ENCODE measurements around the gene FER1L5. TPM values are rescaled to one million over a fixed set of nuclear protein-coding genes. Genes with fewer than 3 reads are reported as not detected.

Gene FER1L5
- total RNA-seq, 1 donor from 2014 or later = 0.75 TPM

GRCh38 chr2:96616535-96616934 lies 26.0 kb upstream of the FER1L5 start:
- H3K27me3 Mint-ChIP-seq = no peaks in the 10 kb centered on the region
- no peak for TF ChIP-seq CTCF (conservative IDR thresholded peaks at IDR 0.05)
- peaks cover 19% of the 10 kb centered on the region for H3K36me3 Mint-ChIP-seq
- peak overlapping the region; percentile 97 for H3K27ac Mint-ChIP-seq
- H3K4me1 Mint-ChIP-seq (ENCODE audit: unreplicated experiment) = no peaks in the 10 kb centered on the region
- no peak for DNase-seq (ENCODE audit: extremely low spot score, unreplicated experiment)
- no peaks in the 10 kb centered on the region for H3K9me3 Mint-ChIP-seq
- no peak overlapping the region for H3K4me3 Mint-ChIP-seq

- H3K36me3 Mint-ChIP-seq = peaks cover 17% of the 10 kb centered on the region
- H3K27me3 Mint-ChIP-seq = no peaks in the 10 kb centered on the region
- no peak for DNase-seq (ENCODE audit: extremely low spot score, unreplicated experiment)
- TF ChIP-seq CTCF (conservative IDR thresholded peaks at IDR 0.05) = no peak
- no peaks in the 10 kb centered on the region for H3K9me3 Mint-ChIP-seq
- H3K4me1 Mint-ChIP-seq (ENCODE audit: unreplicated experiment) = no peaks in the 10 kb centered on the region
- peak overlapping the region; percentile 97 for H3K27ac Mint-ChIP-seq
- no peak overlapping the region for H3K4me3 Mint-ChIP-seq
These were observed 25.6 kb upstream of the FER1L5 start for GRCh38 chr2:96617012-96617411.

- Mint-ChIP-seq H3K27me3 (no peaks in the 10 kb centered on the region), H3K36me3 (peaks cover 21% of the 10 kb centered on the region), H3K4me3 (no peak overlapping the region), H3K4me1 (ENCODE audit: unreplicated experiment) (peaks cover 8% of the 10 kb centered on the region), H3K27ac (peak overlapping the region; percentile 63), H3K9me3 (no peaks in the 10 kb centered on the region)
- no peak for TF ChIP-seq CTCF (conservative IDR thresholded peaks at IDR 0.05)
- no peak for DNase-seq (ENCODE audit: extremely low spot score, unreplicated experiment)
These were observed 23.8 kb upstream of the FER1L5 start for GRCh38 chr2:96618596-96619283.

- DNase-seq (ENCODE audit: extremely low spot score, unreplicated experiment) = no peak
- Mint-ChIP-seq H3K27me3 (no peaks in the 10 kb centered on the region), H3K4me1 (ENCODE audit: unreplicated experiment) (peaks cover 23% of the 10 kb centered on the region), H3K4me3 (no peak overlapping the region), H3K27ac (peak overlapping the region; percentile 4), H3K9me3 (no peaks in the 10 kb centered on the region), H3K36me3 (peaks cover 23% of the 10 kb centered on the region)
- no peak for TF ChIP-seq CTCF (conservative IDR thresholded peaks at IDR 0.05)
These were observed 20.0 kb upstream of the FER1L5 start for GRCh38 chr2:96622544-96622943.

- TF ChIP-seq CTCF (conservative IDR thresholded peaks at IDR 0.05) = no peak
- H3K27ac Mint-ChIP-seq = no peak overlapping the region
- no peaks in the 10 kb centered on the region for H3K27me3 Mint-ChIP-seq
- peaks cover 23% of the 10 kb centered on the region for H3K4me1 Mint-ChIP-seq (ENCODE audit: unreplicated experiment)
- DNase-seq (ENCODE audit: extremely low spot score, unreplicated experiment) = no peak
- no peaks in the 10 kb centered on the region for H3K9me3 Mint-ChIP-seq
- H3K36me3 Mint-ChIP-seq = peaks cover 23% of the 10 kb centered on the region
- no peak overlapping the region for H3K4me3 Mint-ChIP-seq
These were observed 19.4 kb upstream of the FER1L5 start for GRCh38 chr2:96623116-96623515.

All from type B pancreatic cell (in vitro differentiated cells).